D341Med (cell line): ENCODE measurements around the gene NPHP3.
"Not testable (repeated sequence)": the region's sequence is repeated elsewhere in the genome, so short reads cannot be mapped to it uniquely, and the experiment has no call there.

Experiments
- DNase-seq: peaks from one replicate; pipeline ENCODE4 v3.0.0; 2012; ENCODE audit warnings: low spot score

The NPHP3 gene

DNA sequence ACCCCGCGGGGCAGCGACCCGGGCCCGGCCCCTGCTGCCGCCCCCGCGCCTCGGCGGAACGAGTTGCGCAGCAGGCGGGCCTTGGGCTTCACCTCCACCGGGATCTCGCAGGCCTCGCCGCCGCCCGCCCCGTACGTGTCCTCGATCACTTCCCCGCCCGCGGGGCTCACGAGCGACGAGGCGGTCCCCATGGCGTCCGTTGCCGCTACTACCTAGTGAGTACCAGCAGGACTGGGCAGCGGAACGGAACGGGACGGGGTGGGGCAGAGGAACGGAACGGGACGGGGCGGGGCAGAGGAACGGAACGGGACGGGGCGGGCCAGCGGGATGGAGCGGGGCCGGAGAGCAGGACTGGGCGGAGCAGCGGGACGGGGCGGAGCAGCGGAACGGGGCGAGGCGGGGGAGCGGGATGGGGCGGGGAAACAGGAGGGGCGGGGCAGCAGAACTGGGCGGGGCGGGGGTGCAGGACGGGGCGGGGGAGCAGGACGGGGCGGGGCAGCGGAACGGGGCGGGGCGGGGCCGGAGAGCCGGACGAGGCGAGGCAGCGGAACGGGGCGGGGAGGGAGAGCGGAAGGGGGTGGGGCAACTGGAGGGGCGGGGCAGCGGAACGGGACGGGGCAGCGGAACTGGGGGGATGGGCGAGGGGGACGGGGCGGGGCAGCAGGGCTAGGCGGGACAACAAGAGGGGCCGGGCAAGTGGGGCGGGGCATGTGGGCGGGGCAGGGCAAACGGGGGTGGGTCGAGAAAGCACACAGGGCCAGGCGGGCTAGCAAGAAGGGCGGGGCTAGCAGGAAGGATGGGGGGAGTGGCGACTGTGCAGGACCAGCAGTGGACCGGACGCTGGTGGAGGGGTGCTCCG is at the start of gene NPHP3:
NPHP3 (minus strand) TSS at position 245 of the 859 bp plus-strand sequence; CDS start at position 191, 54 bp downstream.
- peak; percentile 97 for DNase-seq

GRCh38 chr3:132758740-132759139 is 36.5 kb upstream of the NPHP3 start:
- DNase-seq: no peak

- no peak for DNase-seq
Observed at GRCh38 chr3:132756108-132756650, 34.0 kb upstream of the NPHP3 start.

- no peak for DNase-seq
Observed at GRCh38 chr3:132753946-132754345, 31.7 kb upstream of the NPHP3 start.

GRCh38 chr3:132749786-132750185 is 27.6 kb upstream of the NPHP3 start:
- no peak for DNase-seq

- DNase-seq: not testable (repeated sequence)
Observed at GRCh38 chr3:132746720-132747119, 24.5 kb upstream of the NPHP3 start.

- DNase-seq: no peak
Observed at GRCh38 chr3:132738314-132738713, 16.1 kb upstream of the NPHP3 start.

DNA sequence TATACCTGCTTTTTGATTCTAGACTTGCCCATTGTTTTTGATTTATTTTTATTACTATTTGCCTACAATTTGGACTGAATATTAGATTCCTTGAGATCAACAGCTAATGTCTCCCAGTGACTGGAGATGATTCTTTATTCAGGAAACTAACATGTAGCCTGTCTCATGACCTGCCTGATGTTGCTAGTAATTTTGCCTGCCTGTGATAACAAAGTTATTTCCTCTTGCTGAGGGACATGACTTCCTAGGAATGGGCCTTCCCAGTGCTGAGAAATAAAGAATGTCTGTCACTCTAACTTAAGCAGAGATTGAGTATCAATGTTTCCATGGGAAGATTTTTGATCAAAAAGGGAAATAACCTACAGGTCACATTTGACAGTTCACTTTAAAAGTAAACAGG is 13.4 kb upstream of the NPHP3 start:
- no peak for DNase-seq

GRCh38 chr3:132730891-132731580 is 8.8 kb upstream of the NPHP3 start:
- peak; percentile 59 for DNase-seq

DNA sequence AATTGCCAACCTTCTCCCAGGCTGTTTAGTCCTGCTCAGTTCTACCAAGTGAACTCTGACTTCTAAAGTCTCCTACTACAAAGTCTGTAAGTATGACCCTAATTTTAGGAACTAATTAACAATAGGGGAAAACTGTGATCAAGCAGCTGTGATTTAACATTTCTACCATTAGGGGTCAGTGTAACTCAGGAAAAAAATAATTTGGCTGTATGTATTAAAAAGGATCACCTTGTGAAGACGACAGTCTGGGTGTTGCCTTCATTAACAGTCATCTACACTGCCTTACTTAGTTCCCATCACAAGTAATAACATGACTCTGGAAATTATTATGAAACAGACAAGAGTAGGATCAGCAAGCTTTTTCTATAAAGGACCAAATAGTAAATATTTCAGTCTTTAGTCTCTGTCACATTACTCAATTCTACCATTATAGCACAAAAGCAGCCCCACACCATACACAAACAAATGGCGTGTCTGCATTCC is 4.2 kb upstream of the NPHP3 start:
- peak; percentile 31 for DNase-seq

- no peak for DNase-seq
Observed at GRCh38 chr3:132723024-132723950, 1.1 kb upstream of the NPHP3 start.

GRCh38 chr3:132721479-132722164 is 587 bp downstream of the NPHP3 start:
- no peak for DNase-seq

DNA sequence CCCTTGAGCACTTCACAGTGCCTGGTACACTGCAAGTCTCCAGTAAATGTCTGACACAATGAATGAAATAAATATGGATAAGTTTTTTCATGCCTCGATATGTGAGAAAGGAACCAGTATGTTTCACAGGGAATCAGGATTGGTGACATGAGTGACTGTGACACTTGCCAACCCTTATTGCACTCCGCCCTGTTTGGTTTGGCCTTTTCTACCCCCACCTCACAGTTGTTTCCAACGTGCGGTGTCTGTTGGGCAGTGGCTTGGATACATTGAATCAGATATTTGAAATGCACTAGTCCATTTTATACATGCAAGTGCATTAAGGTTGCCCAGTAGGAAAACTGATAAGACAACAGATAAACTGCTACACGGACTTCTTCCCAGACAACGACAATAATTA is 2.0 kb downstream of the NPHP3 start:
- DNase-seq: no peak

- DNase-seq: no peak
Observed at GRCh38 chr3:132716372-132716771, 5.8 kb downstream of the NPHP3 start.

- DNase-seq: no peak
Observed at GRCh38 chr3:132713977-132714727, 8.1 kb downstream of the NPHP3 start.

GRCh38 chr3:132710311-132710710 is 11.9 kb downstream of the NPHP3 start:
- no peak for DNase-seq

DNA sequence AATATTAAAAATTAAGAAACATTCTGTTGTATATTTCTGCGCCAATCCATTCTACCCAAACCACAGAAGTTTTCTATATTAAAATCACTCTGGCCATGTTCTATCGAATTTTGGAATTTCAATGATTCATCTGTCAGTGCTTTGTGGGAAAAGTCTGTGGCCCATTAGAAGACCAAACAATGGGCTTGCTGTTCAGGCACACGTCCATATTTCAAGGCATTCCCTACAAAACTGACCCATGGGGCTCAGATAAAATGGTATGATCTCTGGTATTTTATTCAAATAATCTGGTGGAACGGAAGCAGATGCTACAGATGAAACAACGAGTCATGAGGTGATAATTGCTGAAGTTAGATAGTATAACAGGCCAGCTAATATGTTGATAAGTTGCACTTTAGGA is 12.4 kb downstream of the NPHP3 start:
- DNase-seq: no peak

GRCh38 chr3:132703733-132704132 is 18.5 kb downstream of the NPHP3 start:
- DNase-seq: no peak

- no peak for DNase-seq
Observed at GRCh38 chr3:132695422-132695821, 26.8 kb downstream of the NPHP3 start.

DNA sequence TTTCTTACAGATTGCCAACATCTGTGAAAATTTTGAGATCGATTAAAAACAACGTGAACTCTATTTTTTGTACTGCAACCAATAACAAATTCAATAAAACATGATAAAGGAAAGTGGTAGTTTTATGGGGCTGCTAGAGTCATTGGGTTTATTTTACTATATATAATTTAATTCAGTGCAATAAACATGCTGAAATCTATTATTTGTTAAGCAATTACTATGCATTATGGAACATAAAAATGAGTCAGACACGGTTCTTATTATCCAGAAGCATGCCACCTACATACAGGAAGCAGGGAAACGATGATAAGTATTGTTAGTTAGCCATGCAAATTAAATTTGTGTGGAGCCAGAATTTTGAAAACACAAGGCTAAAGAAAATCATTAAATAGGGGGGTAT is 27.2 kb downstream of the NPHP3 start:
- DNase-seq: no peak
